SK-N-SH treated with all-trans-retinoic acid at 6 μM for 48 hours (cell line): ENCODE data around the gene OSBPL7.

Experiments used
- ATAC-seq: fragments of 200-7000 bp; cut with Tn5 transposase; 3 replicates; pipeline ENCODE4 v1.9.1; 2020; ENCODE audit warnings: mild to moderate bottlenecking, moderate library complexity
- ARNTL ChIP-seq: fragments of 450-650 bp; formaldehyde crosslinking; IDR thresholded peaks from 2 replicates; pipeline ENCODE4 v1.5.0; 2020; ENCODE audit warnings: low read depth, mild to moderate bottlenecking, moderate library complexity, borderline replicate concordance
- BACH2 ChIP-seq: fragments of 250-450 bp; sonication (Bioruptor Pico); IDR thresholded peaks from 2 replicates; pipeline ENCODE4 v1.9.0; 2021; ENCODE audit warnings: mild to moderate bottlenecking, borderline replicate concordance
- CREB5 ChIP-seq: fragments of 250-450 bp; sonication (Bioruptor Pico); IDR thresholded peaks from 2 replicates; pipeline ENCODE4 v1.5.1; 2020; ENCODE audit warnings: low read depth, mild to moderate bottlenecking, moderate library complexity
- CSDC2 ChIP-seq: fragments of 250-450 bp; sonication (Bioruptor Pico); IDR thresholded peaks from 2 replicates; pipeline ENCODE4 v1.5.0; 2020; ENCODE audit warnings: mild to moderate bottlenecking, moderate library complexity
- CSRNP3 ChIP-seq: fragments of 250-450 bp; sonication (Bioruptor Pico); IDR thresholded peaks from 2 replicates; pipeline ENCODE4 v1.5.1; 2021; ENCODE audit warnings: mild to moderate bottlenecking, moderate library complexity
- ESRRG ChIP-seq: fragments of 250-450 bp; sonication (Bioruptor Pico); IDR thresholded peaks from 2 replicates; pipeline ENCODE4 v1.6.1; 2021; ENCODE audit warnings: mild to moderate bottlenecking
- GLIS3 ChIP-seq: fragments of 250-450 bp; sonication (Bioruptor Pico); IDR thresholded peaks from 2 replicates; pipeline ENCODE4 v1.5.0; 2020; ENCODE audit warnings: mild to moderate bottlenecking, moderate library complexity
- ISL1 ChIP-seq: fragments of 250-450 bp; sonication (Bioruptor Pico); IDR thresholded peaks from 2 replicates; pipeline ENCODE4 v2.1.2; 2022; ENCODE audit warnings: mild to moderate bottlenecking, moderate library complexity
- OSR1 ChIP-seq: fragments of 250-450 bp; sonication (Bioruptor Pico); IDR thresholded peaks from 2 replicates; pipeline ENCODE4 v1.8.0; 2022; ENCODE audit warnings: moderate library complexity, mild to moderate bottlenecking, inconsistent platforms
- PATZ1 ChIP-seq: fragments of 250-450 bp; sonication (Bioruptor Pico); IDR thresholded peaks from 2 replicates; pipeline ENCODE4 v1.8.0; 2020; ENCODE audit warnings: mild to moderate bottlenecking, moderate library complexity, borderline replicate concordance
- POU6F1 ChIP-seq: fragments of 250-450 bp; sonication (Bioruptor Pico); IDR thresholded peaks from 2 replicates; pipeline ENCODE4 v1.8.0; 2021; ENCODE audit warnings: low read depth, mild to moderate bottlenecking, moderate library complexity, borderline replicate concordance
- PPARA ChIP-seq: fragments of 250-450 bp; sonication (Bioruptor Pico); IDR thresholded peaks from 2 replicates; pipeline ENCODE4 v1.5.0; 2020; ENCODE audit warnings: mild to moderate bottlenecking, borderline replicate concordance
- RARB ChIP-seq: fragments of 250-450 bp; sonication (Bioruptor Pico); IDR thresholded peaks from 2 replicates; pipeline ENCODE4 v1.8.0; 2021; ENCODE audit warnings: mild to moderate bottlenecking, moderate library complexity
- SNAI2 ChIP-seq: fragments of 250-450 bp; sonication (Bioruptor Pico); IDR thresholded peaks from 2 replicates; pipeline ENCODE4 v1.5.0; 2020; ENCODE audit warnings: mild to moderate bottlenecking, moderate library complexity
- TCF4 ChIP-seq: fragments of 250-450 bp; sonication (Bioruptor Pico); IDR thresholded peaks from 2 replicates; pipeline ENCODE4 v1.8.0; 2021; ENCODE audit warnings: mild to moderate bottlenecking, moderate library complexity, borderline replicate concordance
- TOX ChIP-seq: fragments of 250-450 bp; sonication (Bioruptor Pico); IDR thresholded peaks from 2 replicates; pipeline ENCODE4 v1.8.0; 2021; ENCODE audit warnings: mild to moderate bottlenecking, moderate library complexity, borderline replicate concordance
- TSHZ2 ChIP-seq: fragments of 250-450 bp; sonication (Bioruptor Pico); IDR thresholded peaks from 2 replicates; pipeline ENCODE4 v1.5.0; 2020; ENCODE audit warnings: mild to moderate bottlenecking, moderate library complexity
- ZC3H10 ChIP-seq: fragments of 250-450 bp; sonication (Bioruptor Pico); IDR thresholded peaks from 2 replicates; pipeline ENCODE4 v1.5.1; 2021; ENCODE audit warnings: mild to moderate bottlenecking, moderate library complexity
- ZFP3 ChIP-seq: fragments of 250-450 bp; sonication (Bioruptor Pico); IDR thresholded peaks from 2 replicates; pipeline ENCODE4 v1.5.0; 2020; ENCODE audit warnings: mild to moderate bottlenecking, moderate library complexity
- ZFP30 ChIP-seq: fragments of 450-650 bp; formaldehyde crosslinking; IDR thresholded peaks from 2 replicates; pipeline ENCODE4 v1.5.0; 2022; ENCODE audit warnings: mild to moderate bottlenecking, moderate library complexity
- ZNF565 ChIP-seq: fragments of 450-650 bp; formaldehyde crosslinking; conservative IDR thresholded peaks from 2 replicates; pipeline ENCODE4 v1.5.0; 2020; ENCODE audit warnings: low read depth, mild to moderate bottlenecking, moderate library complexity
- ZNF70 ChIP-seq: fragments of 450-650 bp; formaldehyde crosslinking; IDR thresholded peaks from 2 replicates; pipeline ENCODE4 v1.5.0; 2020; ENCODE audit warnings: mild to moderate bottlenecking, moderate library complexity
- ZNF8 ChIP-seq: fragments of 450-650 bp; formaldehyde crosslinking; IDR thresholded peaks from 2 replicates; pipeline ENCODE4 v1.5.0; 2020; ENCODE audit warnings: mild to moderate bottlenecking, moderate library complexity

Gene OSBPL7

GRCh38 chr17:47763913-47764582 is 57.5 kb downstream of the OSBPL7 start:
- no peak for ATAC-seq
- TF ChIP-seq CSDC2 (CRISPR knock-in tag) (no peak), ZNF565 (no peak), ESRRG (CRISPR knock-in tag) (no peak), CREB5 (no peak), GLIS3 (CRISPR knock-in tag) (no peak), BACH2 (CRISPR knock-in tag) (no peak), ZFP3 (CRISPR knock-in tag) (no peak), OSR1 (CRISPR knock-in tag) (no peak), TCF4 (CRISPR knock-in tag) (no peak), POU6F1 (no peak), PPARA (CRISPR knock-in tag) (no peak), ZNF70 (no peak), SNAI2 (CRISPR knock-in tag) (no peak), ZNF8 (no peak), RARB (no peak), PATZ1 (CRISPR knock-in tag) (no peak), CSRNP3 (CRISPR knock-in tag) (no peak), ISL1 (CRISPR knock-in tag) (no peak)
- TF ChIP-seq, all 23 proteins: peak for 0

GRCh38 chr17:47762728-47763127 is 58.9 kb downstream of the OSBPL7 start:
- no peak for ATAC-seq
- TF ChIP-seq ARNTL (CRISPR knock-in tag), result no peak
- TF ChIP-seq TOX (CRISPR knock-in tag), result no peak
- TF ChIP-seq POU6F1, result no peak
- TF ChIP-seq ZC3H10 (CRISPR knock-in tag), result no peak
- no peak for TF ChIP-seq ZFP30 (CRISPR knock-in tag)
- no peak for TF ChIP-seq ISL1 (CRISPR knock-in tag)
- no peak for TF ChIP-seq CSDC2 (CRISPR knock-in tag)
- no peak for TF ChIP-seq ZNF565
- TF ChIP-seq ZNF70, result no peak
- no peak for TF ChIP-seq GLIS3 (CRISPR knock-in tag)
- no peak for TF ChIP-seq PPARA (CRISPR knock-in tag)
- no peak for TF ChIP-seq SNAI2 (CRISPR knock-in tag)
- TF ChIP-seq BACH2 (CRISPR knock-in tag), result no peak

GRCh38 chr17:47760409-47761140 is 61.0 kb downstream of the OSBPL7 start:
- no peak for ATAC-seq
- TF ChIP-seq ZFP30 (CRISPR knock-in tag) (no peak), ZNF8 (no peak), TSHZ2 (no peak), PATZ1 (CRISPR knock-in tag) (no peak), GLIS3 (CRISPR knock-in tag) (no peak), OSR1 (CRISPR knock-in tag) (no peak), ZNF70 (no peak)
